NB4 (cell line): Measurements from ENCODE around the gene HS6ST2.

Experiments
- DNase-seq: peaks from one replicate; pipeline ENCODE4 v3.0.0; 2010; ENCODE audit warnings: low read depth
- H3K4me3 ChIP-seq: one replicate; pipeline ENCODE4 v1.5.1; 2011; ENCODE audit warnings: mild to moderate bottlenecking, low read depth, low read length, moderate library complexity
- MAX ChIP-seq: IDR thresholded peaks from 2 replicates; pipeline ENCODE4 v1.6.1; 2011; ENCODE audit warnings: low read depth, low read length
- MYC ChIP-seq: IDR thresholded peaks from 2 replicates; pipeline ENCODE4 v1.6.1; 2011; ENCODE audit warnings: low read depth, low read length
- POLR2A ChIP-seq: IDR thresholded peaks from 2 replicates; pipeline ENCODE4 v1.6.1; 2011; ENCODE audit warnings: mild to moderate bottlenecking; ENCODE audit not compliant: insufficient read length; ENCODE audit errors: extremely low read depth
- TF ChIP-seq, protein P1 (sequence below): IDR thresholded peaks from one replicate; pipeline ENCODE4 v1.5.1; 2012; ENCODE audit warnings: low read depth, low read length

Gene HS6ST2

DNA sequence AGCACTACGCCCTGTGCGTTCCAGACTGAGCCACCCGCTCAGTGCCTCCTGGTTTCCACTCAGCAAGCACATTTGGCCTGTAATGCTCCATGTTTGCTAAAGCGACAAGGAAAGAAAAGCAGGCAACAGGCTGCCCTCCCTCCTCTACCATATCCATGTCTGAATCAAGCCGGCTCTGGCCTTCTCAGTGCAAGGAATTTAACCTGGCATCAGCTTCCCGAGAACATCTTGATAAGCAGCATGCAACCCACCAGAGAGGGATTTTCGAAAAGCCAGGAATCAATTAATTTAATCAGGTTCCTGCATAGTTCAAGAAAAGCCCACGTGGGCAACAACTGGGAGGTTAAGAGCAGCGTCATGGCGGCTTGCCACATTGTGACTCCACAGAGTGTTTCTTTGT, 228.2 kb downstream of the HS6ST2 start:
- TF ChIP-seq POLR2A, result no peak
- TF ChIP-seq, protein P1, sequence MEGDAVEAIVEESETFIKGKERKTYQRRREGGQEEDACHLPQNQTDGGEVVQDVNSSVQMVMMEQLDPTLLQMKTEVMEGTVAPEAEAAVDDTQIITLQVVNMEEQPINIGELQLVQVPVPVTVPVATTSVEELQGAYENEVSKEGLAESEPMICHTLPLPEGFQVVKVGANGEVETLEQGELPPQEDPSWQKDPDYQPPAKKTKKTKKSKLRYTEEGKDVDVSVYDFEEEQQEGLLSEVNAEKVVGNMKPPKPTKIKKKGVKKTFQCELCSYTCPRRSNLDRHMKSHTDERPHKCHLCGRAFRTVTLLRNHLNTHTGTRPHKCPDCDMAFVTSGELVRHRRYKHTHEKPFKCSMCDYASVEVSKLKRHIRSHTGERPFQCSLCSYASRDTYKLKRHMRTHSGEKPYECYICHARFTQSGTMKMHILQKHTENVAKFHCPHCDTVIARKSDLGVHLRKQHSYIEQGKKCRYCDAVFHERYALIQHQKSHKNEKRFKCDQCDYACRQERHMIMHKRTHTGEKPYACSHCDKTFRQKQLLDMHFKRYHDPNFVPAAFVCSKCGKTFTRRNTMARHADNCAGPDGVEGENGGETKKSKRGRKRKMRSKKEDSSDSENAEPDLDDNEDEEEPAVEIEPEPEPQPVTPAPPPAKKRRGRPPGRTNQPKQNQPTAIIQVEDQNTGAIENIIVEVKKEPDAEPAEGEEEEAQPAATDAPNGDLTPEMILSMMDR, result no peak
- TF ChIP-seq MAX, result no peak
- TF ChIP-seq MYC, result no peak
- no peak overlapping the region for H3K4me3 ChIP-seq
- DNase-seq, result no peak

DNA sequence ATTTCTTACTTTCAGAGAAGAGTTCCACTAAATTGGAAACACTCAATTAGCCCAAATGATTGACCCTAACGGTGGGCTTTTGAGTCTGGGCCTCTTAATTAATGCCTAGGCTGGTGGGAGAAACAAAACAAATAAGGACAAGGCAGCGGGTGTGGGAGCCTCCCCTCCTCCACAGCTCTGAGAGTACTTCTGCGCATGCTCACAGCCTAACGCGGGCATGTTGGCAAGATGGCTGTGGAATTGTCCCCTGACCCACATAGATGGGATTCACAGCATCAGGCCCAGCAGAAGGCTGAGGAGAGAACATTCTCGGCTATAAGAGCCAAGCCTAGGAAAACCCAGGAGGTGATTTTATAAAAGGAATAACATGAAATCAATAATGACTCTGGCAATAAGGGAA, 230.1 kb downstream of the HS6ST2 start:
- no peak for DNase-seq
- TF ChIP-seq POLR2A (no peak), MAX (no peak), MYC (no peak)
- TF ChIP-seq, protein P1, result no peak

GRCh38 chrX:132718431-132718958, 239.9 kb downstream of the HS6ST2 start:
- TF ChIP-seq POLR2A (no peak), MAX (no peak), MYC (no peak)
- TF ChIP-seq, protein P1, result no peak
- no peak for DNase-seq
- H3K4me3 ChIP-seq, result no peak overlapping the region

More for the DNA sequence above, 230.1 kb downstream of the HS6ST2 start:
- no peak overlapping the region for H3K4me3 ChIP-seq

GRCh38 chrX:132716006-132716405, 242.4 kb downstream of the HS6ST2 start:
- no peak for DNase-seq

GRCh38 chrX:132714913-132715312, 243.5 kb downstream of the HS6ST2 start:
- no peak for DNase-seq
- TF ChIP-seq POLR2A (no peak), MAX (no peak), MYC (no peak)
- TF ChIP-seq, protein P1, result no peak
- H3K4me3 ChIP-seq, result no peak overlapping the region

More at GRCh38 chrX:132716006-132716405, 242.4 kb downstream of the HS6ST2 start:
- TF ChIP-seq MYC, result no peak
- TF ChIP-seq, protein P1, result peak; percentile 13
- H3K4me3 ChIP-seq, result no peak overlapping the region

DNA sequence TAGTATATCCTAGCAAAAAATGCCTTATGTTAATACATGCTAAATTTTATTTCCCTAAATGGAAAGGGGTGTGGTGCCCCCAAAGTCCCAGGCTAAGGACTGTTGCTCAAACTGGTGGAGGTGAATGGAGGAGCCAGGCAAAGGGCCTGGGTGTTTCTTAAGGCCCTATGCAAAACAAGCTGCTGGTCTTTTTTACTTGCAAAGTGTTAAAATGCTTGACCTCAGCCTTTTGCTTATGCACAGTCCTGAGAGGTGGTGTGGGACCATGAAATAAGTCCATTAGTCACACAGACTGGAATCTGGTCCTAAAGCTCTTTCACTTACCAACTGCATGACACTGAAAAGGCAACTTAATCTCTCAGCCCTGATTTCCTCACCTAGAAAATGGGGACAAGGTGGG, 246.1 kb downstream of the HS6ST2 start:
- TF ChIP-seq, protein P1, result no peak
- TF ChIP-seq MYC (no peak), MAX (no peak), POLR2A (no peak)
- no peak overlapping the region for H3K4me3 ChIP-seq
- no peak for DNase-seq
